H9 (cell line): ENCODE measurements around the gene HSD11B1. TPM values are rescaled to one million over a fixed set of nuclear protein-coding genes. Genes with fewer than 3 reads are reported as not detected.

Experiments used
- DNase-seq: peaks from one replicate; pipeline ENCODE4 v3.0.0-alpha.2; 2017
- H2AFZ ChIP-seq: one replicate; pipeline ENCODE4 v1.6.1; 2013; ENCODE audit warnings: mild to moderate bottlenecking, low read length, control low read depth, moderate library complexity
- H2AK5ac ChIP-seq: 2 replicates; pipeline ENCODE4 v1.6.1; 2013; ENCODE audit warnings: low read length, control low read depth, mixed read lengths; ENCODE audit not compliant: insufficient read length
- H2BK120ac ChIP-seq: one replicate; pipeline ENCODE4 v1.6.1; 2013; ENCODE audit warnings: low read depth, mild to moderate bottlenecking, low read length, control low read depth, inconsistent platforms; ENCODE audit not compliant: poor library complexity, severe bottlenecking
- H2BK12ac ChIP-seq: 2 replicates; pipeline ENCODE4 v1.6.1; 2013; ENCODE audit warnings: low read length, control low read depth, mixed read lengths, low read depth; ENCODE audit not compliant: insufficient read length
- H2BK15ac ChIP-seq: 2 replicates; pipeline ENCODE4 v1.6.1; 2013; ENCODE audit warnings: low read depth, low read length, control low read depth
- H2BK20ac ChIP-seq: one replicate; pipeline ENCODE4 v1.6.1; 2013; ENCODE audit warnings: low read depth, mild to moderate bottlenecking, low read length, control low read depth, inconsistent platforms; ENCODE audit not compliant: poor library complexity, severe bottlenecking
- H2BK5ac ChIP-seq: 2 replicates; pipeline ENCODE4 v1.6.1; 2013; ENCODE audit warnings: low read length, control low read depth, mixed read lengths; ENCODE audit not compliant: insufficient read length
- H3K14ac ChIP-seq: 2 replicates; pipeline ENCODE4 v1.6.1; 2013; ENCODE audit warnings: low read length, control low read depth; ENCODE audit not compliant: insufficient read depth
- H3K18ac ChIP-seq: 2 replicates; pipeline ENCODE4 v1.6.1; 2013; ENCODE audit warnings: low read depth, mild to moderate bottlenecking, mixed read lengths, low read length, control low read depth; ENCODE audit not compliant: insufficient read length
- H3K23ac ChIP-seq: 2 replicates; pipeline ENCODE4 v1.6.1; 2013; ENCODE audit warnings: low read length, control low read depth, mixed read lengths, low read depth; ENCODE audit not compliant: insufficient read length
- H3K23me2 ChIP-seq: 2 replicates; pipeline ENCODE4 v1.6.1; 2013; ENCODE audit warnings: low read depth, mild to moderate bottlenecking, mixed read lengths, low read length, control low read depth; ENCODE audit not compliant: insufficient read length, poor library complexity, severe bottlenecking
- H3K27ac ChIP-seq: 2 replicates; pipeline ENCODE4 v1.5.1; 2013; ENCODE audit warnings: low read length, control low read depth, mixed read lengths, low read depth; ENCODE audit not compliant: insufficient read length
- H3K27me3 ChIP-seq: 2 replicates; pipeline ENCODE4 v1.6.1; 2013; ENCODE audit warnings: low read length, control low read depth, inconsistent platforms; ENCODE audit not compliant: insufficient read depth
- H3K4ac ChIP-seq: 2 replicates; pipeline ENCODE4 v1.6.1; 2013; ENCODE audit warnings: low read depth, mild to moderate bottlenecking, control low read depth, inconsistent platforms, low read length, moderate library complexity
- H3K4me1 ChIP-seq: 2 replicates; pipeline ENCODE4 v1.6.1; 2013; ENCODE audit warnings: low read length, control low read depth, inconsistent platforms; ENCODE audit not compliant: insufficient read depth
- H3K4me2 ChIP-seq: 2 replicates; pipeline ENCODE4 v1.6.1; 2013; ENCODE audit warnings: low read length, control low read depth, mixed read lengths; ENCODE audit not compliant: insufficient read length, insufficient read depth
- H3K56ac ChIP-seq: 2 replicates; pipeline ENCODE4 v1.6.1; 2013; ENCODE audit warnings: low read depth, mild to moderate bottlenecking, mixed read lengths, low read length, control low read depth; ENCODE audit not compliant: insufficient read length
- H3K79me1 ChIP-seq: 2 replicates; pipeline ENCODE4 v1.6.1; 2013; ENCODE audit warnings: low read depth, mild to moderate bottlenecking, moderate library complexity, low read length, control low read depth, inconsistent platforms; ENCODE audit not compliant: insufficient read depth, poor library complexity, severe bottlenecking
- H3K79me2 ChIP-seq: 2 replicates; pipeline ENCODE4 v1.6.1; 2013; ENCODE audit warnings: low read length, control low read depth, inconsistent platforms; ENCODE audit not compliant: insufficient read depth
- H3K9ac ChIP-seq: 2 replicates; pipeline ENCODE4 v1.6.1; 2013; ENCODE audit warnings: low read length, control low read depth, mixed read lengths; ENCODE audit not compliant: insufficient read length; ENCODE audit errors: extremely low read depth
- H3K9me3 ChIP-seq: one replicate; pipeline ENCODE4 v1.6.1; 2013; ENCODE audit warnings: low read depth, low read length, inconsistent platforms; ENCODE audit not compliant: control insufficient read depth
- H3T11ph ChIP-seq: one replicate; pipeline ENCODE4 v1.6.1; 2013; ENCODE audit warnings: mild to moderate bottlenecking, low read length, control low read depth, inconsistent platforms
- H4K20me1 ChIP-seq: one replicate; pipeline ENCODE4 v1.6.1; 2013; ENCODE audit not compliant: control insufficient read depth, insufficient read length, insufficient read depth
- H4K5ac ChIP-seq: 2 replicates; pipeline ENCODE4 v1.6.1; 2013; ENCODE audit warnings: low read depth, mild to moderate bottlenecking, mixed read lengths, low read length, control low read depth; ENCODE audit not compliant: insufficient read length
- H4K8ac ChIP-seq: replicated peaks from 2 replicates; pipeline ENCODE4 v1.6.1; 2013; ENCODE audit warnings: low read length, control low read depth, mixed read lengths, low read depth; ENCODE audit not compliant: insufficient read length
- H4K91ac ChIP-seq: 2 replicates; pipeline ENCODE4 v1.6.1; 2013; ENCODE audit warnings: low read depth, mild to moderate bottlenecking, moderate library complexity, mixed read lengths, low read length, control low read depth; ENCODE audit not compliant: insufficient read length
- H3K27ac Mint-ChIP-seq, 3 experiments: 2 replicates in 2 of 3; 3 replicates in 1 of 3; pipeline ENCODE4 v1.8.0; 2020 to 2021; ENCODE audit warnings: mixed read lengths in 3 of 3, mild to moderate bottlenecking in 1 of 3, moderate library complexity in 1 of 3
- H3K27me3 Mint-ChIP-seq: 2 replicates; pipeline ENCODE4 v1.8.0; 2021; ENCODE audit warnings: low read depth, mild to moderate bottlenecking, moderate library complexity, mixed read lengths
- H3K36me3 Mint-ChIP-seq, 3 experiments: 2 replicates in 2 of 3; 3 replicates in 1 of 3; pipeline ENCODE4 v1.8.0; 2020 to 2021; ENCODE audit warnings: low read depth in 3 of 3, mixed read lengths in 3 of 3; ENCODE audit not compliant: insufficient read depth in 1 of 3
- H3K4me1 Mint-ChIP-seq, 2 experiments: 2 replicates each; pipeline ENCODE4 v1.8.0; 2020; ENCODE audit warnings: mixed read lengths in 2 of 2
- H3K4me3 Mint-ChIP-seq, 2 experiments: 2 replicates in 1 of 2; 3 replicates in 1 of 2; pipeline ENCODE4 v1.8.0; 2020 to 2021; ENCODE audit warnings: mild to moderate bottlenecking in 2 of 2, mixed read lengths in 2 of 2, moderate library complexity in 1 of 2
- H3K9me3 Mint-ChIP-seq, 2 experiments: 2 replicates in 1 of 2; 3 replicates in 1 of 2; pipeline ENCODE4 v1.8.0; 2020; ENCODE audit warnings: mild to moderate bottlenecking in 2 of 2, mixed read lengths in 2 of 2, moderate library complexity in 1 of 2
- WGBS: extraction: QIAGEN DNeasy Blood & Tissue Kit; methylation state at CpG from one replicate; pipeline ENCODE4 v1.1.7; 2013; ENCODE audit warnings: missing lambda C conversion rate, low lambda C conversion rate, mixed read lengths; ENCODE audit not compliant: insufficient read length; ENCODE audit errors: extremely low coverage; 5-methylcytosine and 5-hydroxymethylcytosine counted together
- total RNA-seq: library from RNA; stranded (reverse); gene quantifications from 2 replicates; pipeline ENCODE4 v1.2.1, GENCODE V29; 2021
- TF ChIP-seq, protein P1 (sequence below): fragments of 200-600 bp; sonication (generic); conservative IDR thresholded peaks from 3 replicates; pipeline ENCODE4 v1.8.0; 2021; ENCODE audit warnings: antibody characterized with exemption, mild to moderate bottlenecking

The HSD11B1 gene
- total RNA-seq, 1 experiment from 2014 or later: not detected

DNA sequence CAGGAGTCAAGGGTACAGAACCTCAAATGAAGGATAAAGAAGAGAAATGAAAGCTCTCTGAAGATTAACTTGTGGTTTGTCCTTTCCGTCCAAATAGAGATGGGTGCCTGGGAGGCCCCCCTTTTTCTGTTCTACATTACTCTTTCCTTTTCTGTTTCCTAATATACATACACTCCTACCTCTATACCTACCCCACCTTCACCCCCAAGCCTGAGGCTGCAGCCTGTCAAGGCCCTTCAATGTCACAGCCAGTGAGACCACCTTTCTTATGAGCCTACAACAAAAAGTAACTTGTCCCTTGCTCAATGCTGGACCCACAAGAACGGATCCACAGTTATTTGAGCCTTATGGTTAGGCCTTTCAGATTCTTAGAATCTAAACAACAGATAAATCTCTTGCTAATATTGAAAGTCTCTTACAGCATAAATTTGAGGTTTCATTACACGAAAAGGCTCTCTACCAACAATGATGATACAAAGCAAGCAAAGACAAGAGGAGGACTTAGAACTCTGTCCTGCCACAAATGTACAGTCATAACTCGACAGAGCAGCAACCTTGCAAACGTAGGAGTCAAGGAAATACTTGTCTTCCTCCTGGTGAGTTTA, 47.1 kb downstream of the HSD11B1 start:
- WGBS: no CpG with 5 or more reads among the region's 5 CpGs
- Histone ChIP-seq H3K27me3 (peaks cover 2% of the 10 kb centered on the region; the same call in 1 of the 2 replicates), H4K8ac (no peak overlapping the region), H3K79me2 (no peaks in the 10 kb centered on the region), H3T11ph (no peak overlapping the region), H3K4me1 (no peaks in the 10 kb centered on the region), H3K23ac (no peak overlapping the region), H3K14ac (no peak overlapping the region), H2BK5ac (no peak overlapping the region), H4K91ac (no peak overlapping the region), H4K20me1 (no peaks in the 10 kb centered on the region), H3K23me2 (no peaks in the 10 kb centered on the region), H3K4me2 (no peak overlapping the region), H2BK12ac (no peak overlapping the region), H2BK120ac (no peak overlapping the region), H3K9ac (no peak overlapping the region), H3K56ac (no peak overlapping the region), H2AK5ac (no peak overlapping the region), H3K27ac (no peak overlapping the region), H4K5ac (no peak overlapping the region), H2BK15ac (no peak overlapping the region), H3K4ac (no peak overlapping the region), H2AFZ (no peak overlapping the region), H3K79me1 (no peaks in the 10 kb centered on the region), H3K18ac (no peak overlapping the region), H3K9me3 (no peaks in the 10 kb centered on the region), H2BK20ac (no peak overlapping the region)
- Mint-ChIP-seq H3K27ac (no peak overlapping the region), H3K36me3 (no peaks in the 10 kb centered on the region), H3K4me3 (no peak overlapping the region), H3K9me3 (no peaks in the 10 kb centered on the region), H3K4me1 (peaks cover 14% of the 10 kb centered on the region in 2 experiments), H3K27me3 (peaks cover 39% of the 10 kb centered on the region)
- TF ChIP-seq, protein P1, sequence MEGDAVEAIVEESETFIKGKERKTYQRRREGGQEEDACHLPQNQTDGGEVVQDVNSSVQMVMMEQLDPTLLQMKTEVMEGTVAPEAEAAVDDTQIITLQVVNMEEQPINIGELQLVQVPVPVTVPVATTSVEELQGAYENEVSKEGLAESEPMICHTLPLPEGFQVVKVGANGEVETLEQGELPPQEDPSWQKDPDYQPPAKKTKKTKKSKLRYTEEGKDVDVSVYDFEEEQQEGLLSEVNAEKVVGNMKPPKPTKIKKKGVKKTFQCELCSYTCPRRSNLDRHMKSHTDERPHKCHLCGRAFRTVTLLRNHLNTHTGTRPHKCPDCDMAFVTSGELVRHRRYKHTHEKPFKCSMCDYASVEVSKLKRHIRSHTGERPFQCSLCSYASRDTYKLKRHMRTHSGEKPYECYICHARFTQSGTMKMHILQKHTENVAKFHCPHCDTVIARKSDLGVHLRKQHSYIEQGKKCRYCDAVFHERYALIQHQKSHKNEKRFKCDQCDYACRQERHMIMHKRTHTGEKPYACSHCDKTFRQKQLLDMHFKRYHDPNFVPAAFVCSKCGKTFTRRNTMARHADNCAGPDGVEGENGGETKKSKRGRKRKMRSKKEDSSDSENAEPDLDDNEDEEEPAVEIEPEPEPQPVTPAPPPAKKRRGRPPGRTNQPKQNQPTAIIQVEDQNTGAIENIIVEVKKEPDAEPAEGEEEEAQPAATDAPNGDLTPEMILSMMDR: no peak
- no peak for DNase-seq
